ENCODE measurements around the gene EOMES. TPM values are rescaled to one million over a fixed set of nuclear protein-coding genes. Genes with fewer than 3 reads are reported as not detected.

The EOMES gene
- polyA plus RNA-seq, 4 donors = 0.05 to 0.23 (median 0.06) TPM; not detected in 1

GRCh38 chr3:27684302-27684701 is 37.8 kb downstream of the EOMES start:
- DNase-seq (ENCODE audit: low read depth in 4 of 4, low spot score in 3 of 4) = no peak

GRCh38 chr3:27681249-27681748 is 40.8 kb downstream of the EOMES start:
- DNase-seq (ENCODE audit: low read depth in 4 of 4, low spot score in 3 of 4) = peak; percentile 33 to 55 (median 38)

GRCh38 chr3:27680517-27681246 is 41.4 kb downstream of the EOMES start:
- peak in 1 of 4 donors; percentile 19 for DNase-seq (ENCODE audit: low read depth in 4 of 4, low spot score in 3 of 4)

GRCh38 chr3:27679691-27680090 is 42.4 kb downstream of the EOMES start:
- DNase-seq (ENCODE audit: low read depth in 4 of 4, low spot score in 3 of 4) = no peak

GRCh38 chr3:27678234-27678633 is 43.9 kb downstream of the EOMES start:
- no peak for DNase-seq (ENCODE audit: low read depth in 4 of 4, low spot score in 3 of 4)

GRCh38 chr3:27677565-27677964 is 44.6 kb downstream of the EOMES start:
- no peak for DNase-seq (ENCODE audit: low read depth in 4 of 4, low spot score in 3 of 4)

GRCh38 chr3:27675287-27675686 is 46.8 kb downstream of the EOMES start:
- DNase-seq (ENCODE audit: low read depth in 4 of 4, low spot score in 3 of 4) = no peak

- DNase-seq (ENCODE audit: low read depth in 4 of 4, low spot score in 3 of 4) = no peak
Measured at GRCh38 chr3:27673701-27674100, 48.4 kb downstream of the EOMES start.

GRCh38 chr3:27671101-27671500 is 51.0 kb downstream of the EOMES start:
- no peak for DNase-seq (ENCODE audit: low read depth in 4 of 4, low spot score in 3 of 4)

- DNase-seq (ENCODE audit: low read depth in 4 of 4, low spot score in 3 of 4) = no peak
Measured at GRCh38 chr3:27670619-27671018, 51.5 kb downstream of the EOMES start.

GRCh38 chr3:27669591-27669990 is 52.5 kb downstream of the EOMES start:
- DNase-seq (ENCODE audit: low read depth in 4 of 4, low spot score in 3 of 4) = no peak

- DNase-seq (ENCODE audit: low read depth in 4 of 4, low spot score in 3 of 4) = no peak
Measured at GRCh38 chr3:27667751-27668150, 54.4 kb downstream of the EOMES start.

GRCh38 chr3:27666708-27667107 is 55.4 kb downstream of the EOMES start:
- no peak for DNase-seq (ENCODE audit: low read depth in 4 of 4, low spot score in 3 of 4)

- no peak for DNase-seq (ENCODE audit: low read depth in 4 of 4, low spot score in 3 of 4)
Measured at GRCh38 chr3:27666272-27666671, 55.9 kb downstream of the EOMES start.

Other genes with a start within 250 kb of the EOMES start
- 10 to 100 TPM; 16.4 to 31.3 (median 22.9) TPM for gene SLC4A7, start 237.9 kb downstream of the EOMES start, polyA plus RNA-seq (ENCODE audit: insufficient read length in 4 of 4)

Data from left renal pelvis (tissue), 4 donors.